ENCODE data around the gene OLFML3. TPM values are rescaled to one million over a fixed set of nuclear protein-coding genes. Genes with fewer than 3 reads are reported as not detected.
A peak's percentile ranks its signal among the peaks of the same experiment; 100 is the strongest.

The OLFML3 gene
- total and polyA plus RNA-seq, 2 of the 13 experiments (the other 11 are each of a cell fraction or from before 2014, with no cell fraction given) = 2.0 to 5.1 TPM

DNA sequence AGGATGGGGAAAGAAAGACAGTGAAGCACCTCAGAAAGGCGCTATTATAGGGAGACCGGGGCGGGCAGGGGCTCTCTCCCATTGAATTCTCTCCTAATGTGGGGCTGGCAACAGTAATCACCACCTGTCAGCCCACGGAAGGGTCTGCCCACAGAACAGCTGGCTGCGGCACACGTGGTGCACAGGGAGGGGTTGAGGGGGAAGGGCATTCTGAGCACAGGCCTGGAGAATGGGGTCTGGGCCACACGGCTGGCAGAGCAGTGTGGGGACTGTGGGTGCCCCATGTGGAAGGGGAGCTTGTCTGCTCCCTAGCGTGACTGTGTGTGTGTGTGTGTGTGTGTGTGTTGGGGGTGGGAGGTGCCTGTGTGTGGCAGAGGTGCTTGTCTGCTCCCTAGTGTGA, 4.1 kb downstream of the OLFML3 start:
- POLR2A ChIA-PET = no interaction called here
- no peak overlapping the region for H3K9ac ChIP-seq (ENCODE audit: insufficient read depth, low read depth, low read length)

More for the DNA sequence above, 4.1 kb downstream of the OLFML3 start:
- no peak overlapping the region for H3K27ac ChIP-seq (ENCODE audit: extremely low read length, insufficient read depth, low read length)
- TF ChIP-seq ZNF878 (CRISPR knock-in tag; IDR thresholded peaks at IDR 0.05) (no peak), FOXK2 (IDR thresholded peaks at IDR 0.05) (no peak), ZNF761 (CRISPR knock-in tag; conservative IDR thresholded peaks at IDR 0.05) (no peak), TCF7 (IDR thresholded peaks at IDR 0.05; ENCODE audit: low read depth) (no peak), PHF8 (CRISPR knock-in tag; IDR thresholded peaks at IDR 0.05) (no peak)
- TF ChIP-seq, protein P1, sequence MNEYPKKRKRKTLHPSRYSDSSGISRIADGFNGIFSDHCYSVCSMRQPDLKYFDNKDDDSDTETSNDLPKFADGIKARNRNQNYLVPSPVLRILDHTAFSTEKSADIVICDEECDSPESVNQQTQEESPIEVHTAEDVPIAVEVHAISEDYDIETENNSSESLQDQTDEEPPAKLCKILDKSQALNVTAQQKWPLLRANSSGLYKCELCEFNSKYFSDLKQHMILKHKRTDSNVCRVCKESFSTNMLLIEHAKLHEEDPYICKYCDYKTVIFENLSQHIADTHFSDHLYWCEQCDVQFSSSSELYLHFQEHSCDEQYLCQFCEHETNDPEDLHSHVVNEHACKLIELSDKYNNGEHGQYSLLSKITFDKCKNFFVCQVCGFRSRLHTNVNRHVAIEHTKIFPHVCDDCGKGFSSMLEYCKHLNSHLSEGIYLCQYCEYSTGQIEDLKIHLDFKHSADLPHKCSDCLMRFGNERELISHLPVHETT (CRISPR knock-in tag; conservative IDR thresholded peaks at IDR 0.05) = no peak
- TF ChIP-seq, protein P2, sequence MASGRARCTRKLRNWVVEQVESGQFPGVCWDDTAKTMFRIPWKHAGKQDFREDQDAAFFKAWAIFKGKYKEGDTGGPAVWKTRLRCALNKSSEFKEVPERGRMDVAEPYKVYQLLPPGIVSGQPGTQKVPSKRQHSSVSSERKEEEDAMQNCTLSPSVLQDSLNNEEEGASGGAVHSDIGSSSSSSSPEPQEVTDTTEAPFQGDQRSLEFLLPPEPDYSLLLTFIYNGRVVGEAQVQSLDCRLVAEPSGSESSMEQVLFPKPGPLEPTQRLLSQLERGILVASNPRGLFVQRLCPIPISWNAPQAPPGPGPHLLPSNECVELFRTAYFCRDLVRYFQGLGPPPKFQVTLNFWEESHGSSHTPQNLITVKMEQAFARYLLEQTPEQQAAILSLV (CRISPR knock-in tag; IDR thresholded peaks at IDR 0.05; ENCODE audit: borderline replicate concordance) = no peak
- TF ChIP-seq, protein P3, sequence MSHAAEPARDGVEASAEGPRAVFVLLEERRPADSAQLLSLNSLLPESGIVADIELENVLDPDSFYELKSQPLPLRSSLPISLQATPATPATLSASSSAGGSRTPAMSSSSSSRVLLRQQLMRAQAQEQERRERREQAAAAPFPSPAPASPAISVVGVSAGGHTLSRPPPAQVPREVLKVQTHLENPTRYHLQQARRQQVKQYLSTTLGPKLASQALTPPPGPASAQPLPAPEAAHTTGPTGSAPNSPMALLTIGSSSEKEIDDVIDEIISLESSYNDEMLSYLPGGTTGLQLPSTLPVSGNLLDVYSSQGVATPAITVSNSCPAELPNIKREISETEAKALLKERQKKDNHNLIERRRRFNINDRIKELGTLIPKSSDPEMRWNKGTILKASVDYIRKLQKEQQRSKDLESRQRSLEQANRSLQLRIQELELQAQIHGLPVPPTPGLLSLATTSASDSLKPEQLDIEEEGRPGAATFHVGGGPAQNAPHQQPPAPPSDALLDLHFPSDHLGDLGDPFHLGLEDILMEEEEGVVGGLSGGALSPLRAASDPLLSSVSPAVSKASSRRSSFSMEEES (CRISPR knock-in tag; IDR thresholded peaks at IDR 0.05) = no peak
- TF ChIP-seq, protein P4, sequence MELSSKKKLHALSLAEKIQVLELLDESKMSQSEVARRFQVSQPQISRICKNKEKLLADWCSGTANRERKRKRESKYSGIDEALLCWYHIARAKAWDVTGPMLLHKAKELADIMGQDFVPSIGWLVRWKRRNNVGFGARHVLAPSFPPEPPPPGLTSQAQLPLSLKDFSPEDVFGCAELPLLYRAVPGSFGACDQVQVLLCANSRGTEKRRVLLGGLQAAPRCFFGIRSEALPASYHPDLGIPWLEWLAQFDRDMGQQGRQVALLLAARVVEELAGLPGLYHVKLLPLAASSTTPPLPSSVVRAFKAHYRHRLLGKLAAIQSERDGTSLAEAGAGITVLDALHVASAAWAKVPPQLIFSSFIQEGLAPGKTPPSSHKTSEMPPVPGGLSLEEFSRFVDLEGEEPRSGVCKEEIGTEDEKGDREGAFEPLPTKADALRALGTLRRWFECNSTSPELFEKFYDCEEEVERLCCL (CRISPR knock-in tag; IDR thresholded peaks at IDR 0.05; ENCODE audit: borderline replicate concordance) = no peak
- FAIRE-seq (no peak), ATAC-seq (no peak), DNase-seq (ENCODE audit: low spot score) (no peak)
- no TSS peak for BruUV-seq (replicated peaks)
- no peaks in the 10 kb centered on the region for H3K9me3 ChIP-seq (ENCODE audit: low read length)
- in situ Hi-C loops (cut with HindIII; ENCODE audit: extremely low pct_ligation_motif_present, low pct_unique_long_range_greater_than_20kb) = no loop called here
- H3K4me1 ChIP-seq (ENCODE audit: insufficient read depth, low read length) = peaks cover 42% of the 10 kb centered on the region
- WGBS (ENCODE audit: low lambda C conversion rate) = 74% methylated on average over 4 of the region's 8 CpGs
- peak overlapping the region in 1 of 3 experiments; percentile 63; a peak in 1 of 6 replicates for H3K4me3 ChIP-seq (replicated peaks in 1 of 3; ENCODE audit: insufficient read depth in 1 of 3, low read depth in 2 of 3, low read length in 3 of 3)
- no peaks in the 10 kb centered on the region for H3K79me2 ChIP-seq (ENCODE audit: insufficient read depth, low read length)
- CTCF ChIA-PET (ENCODE audit: low intra/inter-chr PET ratio, low total read pairs) = no interaction called here
- H3K36me3 ChIP-seq (replicated peaks in 1 of 2; ENCODE audit: control insufficient read depth in 1 of 2, insufficient read depth in 2 of 2, low read length in 2 of 2) = no peaks in the 10 kb centered on the region
- H3K27me3 ChIP-seq (ENCODE audit: control insufficient read depth in 1 of 2, insufficient read depth in 2 of 2, low read length in 2 of 2) = no peaks in the 10 kb centered on the region; a peak in 1 of 5 replicates
- H4K20me1 ChIP-seq (ENCODE audit: insufficient read depth, low read length) = no peaks in the 10 kb centered on the region
- no peak overlapping the region for H3K4me2 ChIP-seq (ENCODE audit: low read depth, low read length)
- intact Hi-C loops (cut with micrococcal nuclease; ENCODE audit: unreplicated experiment) = loop anchor here (2.0 kb wide), 1 partner anchor 67 kb away; no protein-coding TSS in a partner anchor
- H2AFZ ChIP-seq (ENCODE audit: low read length) = no peak overlapping the region

Data from HepG2 (cell line).